Activated CD8-positive, alpha-beta memory T cell treated with anti-CD3 and anti-CD28 coated beads, Interleukin-2, amount 50 U/mL, for 1 hour (primary cell): ENCODE measurements around the gene TP53I11.

Source experiments
- DNase-seq: peaks from one replicate; pipeline ENCODE4 v3.0.0-alpha.2; 2020; ENCODE audit errors: extremely low read depth

TP53I11 gene, protein sequence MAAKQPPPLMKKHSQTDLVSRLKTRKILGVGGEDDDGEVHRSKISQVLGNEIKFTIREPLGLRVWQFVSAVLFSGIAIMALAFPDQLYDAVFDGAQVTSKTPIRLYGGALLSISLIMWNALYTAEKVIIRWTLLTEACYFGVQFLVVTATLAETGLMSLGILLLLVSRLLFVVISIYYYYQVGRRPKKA

GRCh38 chr11:44950625-44951476, at the start of gene TP53I11:
Gene TP53I11 (minus strand): TSS chr11:44950883. CDS start chr11:44938335, 12,548 bp downstream.
- DNase-seq, result no peak

DNA sequence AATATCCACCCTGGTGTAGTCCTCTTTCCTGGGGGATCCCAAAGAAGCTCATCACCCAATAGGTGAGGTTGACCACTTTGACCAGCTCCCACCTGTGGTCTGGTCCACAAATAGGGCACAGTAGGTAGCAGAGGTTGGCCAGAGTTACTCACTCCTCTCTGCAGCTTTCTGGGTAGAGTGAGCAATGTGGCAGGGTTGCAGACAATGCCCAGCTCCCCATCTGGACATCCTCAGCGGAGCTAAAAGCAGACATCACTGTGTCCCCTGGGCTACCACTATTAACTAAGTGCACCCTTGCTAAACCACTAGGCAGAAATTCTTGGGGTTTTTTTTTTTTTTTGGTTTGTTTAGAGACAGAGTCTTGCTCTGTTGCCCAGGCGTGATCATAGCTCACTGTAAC, 48.4 kb upstream of the TP53I11 start:
- DNase-seq, result no peak

DNA sequence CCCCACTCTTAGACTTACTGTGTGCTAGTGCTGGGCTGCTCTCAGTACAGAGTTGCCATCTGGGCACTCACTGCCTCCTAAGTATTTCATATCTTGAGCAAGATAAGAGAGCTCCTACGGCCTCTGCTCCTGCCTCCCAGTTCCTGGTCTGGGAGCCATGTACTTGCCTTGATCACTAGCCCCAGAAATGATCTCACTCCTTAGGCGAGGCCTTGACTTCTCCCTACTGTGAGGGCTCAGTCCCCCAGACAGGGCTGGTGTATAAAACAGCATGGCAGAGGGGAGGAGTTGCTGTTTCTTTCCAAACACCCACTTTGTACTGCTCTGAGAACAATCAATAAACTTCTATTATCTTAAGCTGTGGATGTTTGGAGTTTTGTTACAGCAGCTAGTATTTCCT, 47.4 kb upstream of the TP53I11 start:
- no peak for DNase-seq

GRCh38 chr11:44997566-44997965, 46.9 kb upstream of the TP53I11 start:
- DNase-seq, result no peak

DNA sequence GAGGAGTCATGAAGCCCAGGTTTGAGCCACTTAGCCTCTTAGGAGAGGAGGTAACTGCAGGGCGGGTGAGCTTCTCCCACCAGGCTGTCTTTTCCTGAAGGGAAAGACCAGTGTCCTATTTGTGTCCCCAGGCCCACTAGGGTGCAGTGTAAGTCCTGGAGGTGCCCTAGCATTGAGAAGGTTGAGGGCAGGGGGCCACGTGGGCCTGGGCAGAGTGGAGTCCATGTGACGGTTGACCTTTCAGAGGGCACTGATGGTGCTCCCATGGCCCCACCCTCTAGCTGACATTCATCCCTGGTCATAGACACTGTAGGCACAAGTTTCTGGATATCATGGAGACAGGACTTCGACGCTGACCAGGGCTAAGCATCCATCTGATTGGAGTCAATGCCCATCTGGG, 44.1 kb upstream of the TP53I11 start:
- DNase-seq, result no peak

DNA sequence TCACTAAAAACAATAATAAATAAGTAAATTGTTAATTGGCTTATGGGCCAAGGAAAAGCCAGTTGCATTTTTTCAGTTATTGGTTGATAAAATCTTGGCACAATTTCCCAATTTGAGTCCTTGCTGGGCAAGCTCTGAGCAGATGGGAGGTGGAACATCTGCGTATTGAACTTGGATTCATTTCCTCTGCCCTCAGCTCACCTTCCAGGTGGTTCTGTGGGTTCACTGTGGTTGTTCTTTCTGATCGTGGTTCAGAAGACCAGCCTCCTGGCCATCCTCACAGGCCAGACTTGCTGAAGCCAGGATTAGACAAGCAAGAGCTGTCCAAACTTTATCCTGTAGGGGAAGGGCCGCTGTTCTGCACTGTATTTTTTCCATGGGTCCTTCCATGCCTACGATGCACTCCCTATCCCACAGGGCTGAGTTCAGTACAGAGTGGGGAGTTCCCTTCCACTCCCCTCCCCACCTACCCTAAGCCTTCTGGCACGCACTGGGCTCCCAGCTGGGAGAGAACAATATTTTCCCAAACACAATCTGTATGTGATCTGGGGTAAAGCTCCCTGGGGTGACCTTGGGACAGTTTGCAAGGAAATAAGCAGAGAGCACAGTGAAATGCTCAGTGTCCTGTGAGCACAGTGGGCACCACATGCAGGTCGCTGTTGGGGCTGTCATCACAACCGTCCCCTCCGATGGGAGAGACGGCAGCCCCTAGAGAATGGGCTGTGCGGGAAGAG, 43.5 kb upstream of the TP53I11 start:
- DNase-seq, result no peak

GRCh38 chr11:44992774-44993173, 42.1 kb upstream of the TP53I11 start:
- DNase-seq, result no peak

DNA sequence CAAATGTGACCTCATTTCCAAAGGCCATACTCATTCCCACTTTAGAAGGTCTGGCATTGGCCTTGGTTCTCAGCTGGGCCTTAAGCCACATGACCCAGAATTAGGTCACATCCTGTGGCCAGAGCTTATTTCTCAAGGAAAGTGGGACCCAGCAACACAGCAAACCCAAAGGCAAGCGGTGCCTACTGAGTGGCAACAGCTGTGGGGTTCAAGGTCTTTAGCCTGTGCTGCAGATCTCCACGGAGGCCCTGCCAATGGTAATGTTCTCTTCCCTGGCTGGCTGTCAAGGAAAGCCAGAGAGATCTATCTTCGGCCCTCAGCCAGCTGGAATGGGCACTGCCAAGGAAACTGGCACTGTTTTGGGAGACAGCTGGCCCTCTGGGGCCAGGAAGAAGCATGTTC, 41.5 kb upstream of the TP53I11 start:
- no peak for DNase-seq

- no peak for DNase-seq
These were observed 40.0 kb upstream of the TP53I11 start for GRCh38 chr11:44990665-44991064.

DNA sequence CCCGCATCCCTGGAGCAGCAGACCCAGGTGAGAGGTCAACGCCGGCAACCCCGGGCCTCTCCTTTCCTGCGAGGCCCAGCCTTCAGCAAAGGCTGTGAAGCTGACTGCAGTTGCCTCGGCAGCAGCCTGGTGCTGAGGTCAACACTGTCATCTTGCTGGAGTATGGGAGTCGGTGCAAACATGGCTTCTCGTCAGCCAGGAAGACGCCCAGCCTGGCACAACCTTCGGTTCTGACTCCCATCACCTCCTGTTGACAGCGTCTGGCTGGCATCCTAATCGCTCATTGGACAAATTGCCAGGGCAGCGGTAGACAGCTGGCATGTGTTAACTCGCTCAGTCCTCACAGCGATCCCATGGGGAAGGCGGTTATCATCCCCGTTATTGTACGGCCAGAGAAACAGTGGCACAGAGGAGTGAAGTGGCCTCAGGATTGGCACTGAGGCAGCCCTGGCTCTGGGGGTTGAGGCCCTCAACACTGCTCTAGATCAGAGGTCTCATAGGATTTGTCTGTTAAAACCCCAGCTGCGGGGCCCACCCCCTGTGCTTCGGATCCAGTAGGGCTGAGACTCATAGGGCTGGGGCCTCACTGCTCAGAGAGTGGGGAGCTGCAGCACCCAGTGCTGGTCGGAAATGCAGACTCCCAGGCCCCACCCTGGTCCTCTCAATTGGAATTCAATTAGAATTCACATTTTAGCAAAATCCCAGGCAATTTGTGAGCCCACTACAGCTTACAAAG, 39.3 kb upstream of the TP53I11 start:
- no peak for DNase-seq

DNA sequence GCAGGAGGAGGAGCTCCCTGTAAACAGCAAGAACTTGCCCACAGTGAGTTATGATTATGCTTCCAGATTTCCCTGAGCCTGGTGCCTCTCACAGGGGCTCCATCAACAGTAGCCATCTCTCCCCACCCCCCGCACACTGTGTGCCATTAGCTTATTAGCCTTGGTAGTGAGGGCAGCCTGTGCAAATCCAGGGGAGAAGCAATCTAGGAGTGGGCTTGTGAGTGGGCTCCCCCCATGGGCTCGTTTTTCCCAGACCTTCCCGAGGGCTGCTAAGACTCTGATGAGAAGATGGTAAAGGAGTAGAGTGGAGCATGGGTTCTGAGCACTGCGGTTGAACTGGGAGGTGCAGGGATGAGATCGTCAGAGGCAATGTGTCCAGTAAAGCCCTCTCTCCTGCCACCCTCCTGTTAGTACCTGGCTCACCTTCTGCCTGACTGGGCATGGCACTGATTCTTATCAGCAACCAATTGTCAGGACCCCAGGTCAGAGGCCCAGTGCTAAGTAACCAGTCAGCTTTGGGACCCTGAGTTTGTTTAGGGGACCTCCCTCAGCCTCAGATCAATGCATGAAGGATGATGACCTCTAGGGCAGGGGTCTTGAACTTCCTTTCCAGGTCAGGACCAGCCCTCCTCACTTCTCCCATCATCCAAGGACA, 38.4 kb upstream of the TP53I11 start:
- no peak for DNase-seq

DNA sequence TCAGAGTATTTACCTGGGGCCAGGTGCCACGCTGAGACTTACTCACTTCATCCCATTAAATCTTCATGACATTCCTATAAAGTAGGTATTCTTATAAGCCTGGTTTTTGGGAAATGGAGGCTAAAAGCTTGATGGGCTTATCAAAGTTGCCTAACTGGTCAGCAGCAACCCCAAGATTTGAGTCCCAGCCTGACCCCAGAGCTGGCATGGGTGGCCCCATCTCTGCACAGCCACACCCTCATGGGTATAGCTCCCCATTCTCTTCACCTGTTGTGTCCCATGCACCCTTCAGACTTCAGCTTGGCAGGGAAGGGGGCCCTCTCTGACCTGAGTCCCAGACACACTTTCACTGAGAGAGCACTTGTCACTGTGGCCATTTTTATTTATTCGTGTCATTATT, 37.4 kb upstream of the TP53I11 start:
- DNase-seq, result no peak

GRCh38 chr11:44987506-44987905, 36.8 kb upstream of the TP53I11 start:
- DNase-seq, result no peak

GRCh38 chr11:44986315-44986714, 35.6 kb upstream of the TP53I11 start:
- no peak for DNase-seq

DNA sequence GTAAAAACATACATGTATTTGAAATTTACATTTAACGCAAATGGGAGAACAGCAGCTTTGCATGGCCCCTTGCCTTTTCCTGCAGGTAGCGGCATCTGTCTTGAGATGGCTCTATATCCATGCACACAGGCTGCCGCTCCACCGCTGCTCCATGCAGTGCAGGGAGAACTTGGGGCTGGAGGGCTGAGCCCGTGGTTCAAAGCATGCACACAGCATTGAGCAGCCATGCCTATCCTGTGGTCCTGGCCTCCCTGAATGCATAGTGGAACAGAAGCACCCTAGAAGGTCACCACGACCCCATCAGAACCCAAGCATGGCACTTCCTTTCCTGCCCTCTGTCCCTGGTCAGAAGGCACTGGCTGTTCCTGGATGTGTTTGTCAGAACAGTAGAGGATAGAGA, 35.0 kb upstream of the TP53I11 start:
- no peak for DNase-seq

DNA sequence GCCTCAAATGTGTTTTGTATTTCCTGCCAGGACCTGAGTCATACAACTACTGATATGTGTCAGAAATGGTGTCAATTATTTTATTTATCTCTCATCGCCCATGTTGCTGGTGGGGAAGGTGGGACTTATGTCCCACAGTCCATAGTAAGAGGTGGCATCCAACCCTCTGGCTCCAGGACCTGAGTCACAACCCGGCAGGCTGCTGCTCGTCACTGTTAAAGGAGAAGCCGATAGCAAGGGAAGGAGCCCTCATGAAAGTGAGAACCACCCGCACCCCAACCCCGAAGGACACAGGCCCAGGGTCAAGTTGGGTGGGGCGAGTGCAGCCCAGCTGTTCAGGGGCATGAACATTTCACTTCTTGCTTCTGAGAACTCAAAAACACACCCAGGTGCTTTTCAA, 33.1 kb upstream of the TP53I11 start:
- DNase-seq, result no peak

DNA sequence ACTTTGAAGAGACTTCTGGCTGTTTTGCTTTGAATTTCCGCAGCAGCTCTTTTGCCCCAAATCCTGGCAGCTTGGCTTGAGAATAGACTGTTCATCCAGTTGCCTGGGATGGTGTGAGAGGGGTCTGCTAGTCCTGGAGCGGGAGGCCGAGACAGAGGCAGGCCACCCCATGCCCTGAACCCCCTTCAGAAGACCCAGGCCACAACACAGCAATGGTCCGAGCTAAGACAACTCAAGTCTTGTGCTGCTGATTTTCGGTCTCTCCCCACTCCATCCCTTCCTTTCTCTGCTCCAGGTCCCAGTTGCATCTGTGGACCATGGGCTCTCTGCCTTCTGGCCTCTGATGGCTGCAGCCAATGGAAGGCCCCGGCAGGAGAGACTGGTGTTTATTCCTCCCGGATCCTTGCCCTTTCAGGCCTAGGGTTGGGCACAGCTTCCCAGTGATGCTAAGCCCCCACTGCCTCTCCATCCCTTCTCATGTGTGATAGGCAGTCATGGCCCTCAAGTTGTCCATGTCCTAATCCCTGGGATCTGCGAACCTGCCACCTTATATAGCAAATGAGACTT, 31.9 kb upstream of the TP53I11 start:
- no peak for DNase-seq

- DNase-seq, result no peak
These were observed 30.1 kb upstream of the TP53I11 start for GRCh38 chr11:44980533-44981427.

GRCh38 chr11:44979543-44980399, 29.1 kb upstream of the TP53I11 start:
- no peak for DNase-seq
